HG03064 (cell line): ENCODE results near the gene ABHD4.
"Not testable (repeated sequence)": the region's sequence is repeated elsewhere in the genome, so short reads cannot be mapped to it uniquely, and the experiment has no call there.

Source experiments
- ATAC-seq: cut with Tn5 transposase; IDR thresholded peaks from one replicate; pipeline ENCODE4 v1.9.1; 2021; ENCODE audit warnings: low read depth; ENCODE audit not compliant: unreplicated experiment

ABHD4 gene

DNA sequence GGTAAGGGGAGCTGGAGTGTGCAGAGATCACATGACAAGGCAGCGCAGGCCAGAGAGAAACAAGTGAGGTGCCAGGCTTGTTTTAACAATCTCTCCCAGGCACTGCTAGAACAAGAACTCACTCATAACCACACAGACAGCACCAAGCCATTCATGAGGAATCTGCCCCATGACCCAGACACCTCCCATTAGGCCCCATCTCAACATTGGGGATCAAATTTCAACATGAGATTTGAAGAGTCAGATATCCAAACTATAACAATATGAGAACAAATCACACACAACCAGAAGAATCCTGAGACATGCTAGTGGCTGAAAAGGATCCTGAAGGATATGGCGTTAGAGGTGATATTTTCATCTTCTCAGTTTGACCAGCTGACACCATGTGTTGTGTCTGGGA lies 24.2 kb downstream of the ABHD4 start:
- no peak for ATAC-seq

DNA sequence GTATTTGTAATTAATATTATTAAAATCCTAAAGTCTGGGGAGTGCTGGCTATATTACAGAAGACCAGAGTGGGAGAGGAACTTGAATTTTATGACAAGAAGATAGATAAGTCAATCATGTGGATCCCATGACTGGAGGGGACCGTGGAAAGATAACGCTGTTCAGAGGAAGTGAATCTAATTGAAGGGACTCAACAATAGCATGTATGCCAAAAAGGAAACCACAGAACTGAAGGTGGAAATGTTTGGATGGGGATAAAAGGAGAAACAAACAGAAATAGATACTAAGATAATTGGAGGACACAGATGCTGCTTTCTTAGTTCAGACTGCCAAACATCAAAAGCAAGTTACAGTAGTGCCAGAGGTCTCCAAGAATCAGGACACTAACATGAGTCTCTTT lies 24.9 kb downstream of the ABHD4 start:
- no peak for ATAC-seq

DNA sequence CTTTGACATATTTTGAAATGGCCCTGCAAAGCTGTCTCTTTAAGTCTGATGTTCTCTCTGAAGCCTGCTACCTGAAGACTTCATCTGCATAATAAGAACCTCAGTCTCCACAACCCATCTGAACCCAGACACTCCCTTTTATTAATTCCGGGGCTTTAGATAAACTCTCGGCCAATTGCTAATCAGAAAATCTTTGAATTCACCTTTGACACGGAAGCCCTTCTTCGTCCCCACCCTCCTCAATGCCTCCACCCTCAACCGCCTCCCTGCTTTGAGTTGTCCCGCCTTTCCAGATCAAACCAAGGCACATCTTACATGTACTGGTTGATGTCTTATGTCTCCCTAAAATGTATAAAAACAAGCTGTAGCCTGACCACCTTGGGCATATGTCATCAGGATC lies 28.5 kb downstream of the ABHD4 start:
- ATAC-seq = no peak

DNA sequence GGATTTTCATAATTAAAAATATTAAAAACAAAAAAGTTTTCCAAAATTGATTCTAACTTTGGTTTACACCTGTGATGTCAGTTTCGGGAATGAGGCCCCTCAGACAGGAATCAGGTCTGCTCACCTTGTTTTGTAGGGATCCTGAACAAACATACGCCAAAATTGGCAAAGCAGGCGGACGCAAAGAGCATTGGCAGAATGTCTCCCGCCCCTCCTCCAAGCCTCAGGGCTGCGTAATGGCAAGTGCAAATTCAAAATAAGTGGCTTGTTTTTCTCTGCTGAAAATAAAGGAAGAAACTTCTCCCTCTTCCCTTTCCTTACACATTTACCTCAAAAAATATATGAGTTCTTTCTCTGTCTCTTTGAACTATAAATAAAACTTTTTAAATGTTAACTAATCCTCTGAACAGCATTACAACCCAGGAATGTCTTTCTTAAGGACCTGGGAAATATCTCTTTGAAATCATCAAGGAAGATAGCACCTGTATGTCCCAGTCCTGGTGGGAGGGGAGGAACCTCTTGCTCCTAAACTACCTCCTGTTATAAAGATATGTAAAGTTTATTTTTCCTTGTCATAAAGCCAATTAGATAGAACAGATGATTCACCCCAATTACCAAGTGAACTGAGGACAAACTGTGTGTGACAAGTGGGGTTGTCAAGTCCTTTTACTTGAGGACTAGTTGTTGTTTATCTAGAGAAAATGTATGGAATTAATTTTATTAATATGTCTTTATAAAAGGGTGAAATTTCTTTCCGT lies 29.6 kb downstream of the ABHD4 start:
- ATAC-seq = no peak

DNA sequence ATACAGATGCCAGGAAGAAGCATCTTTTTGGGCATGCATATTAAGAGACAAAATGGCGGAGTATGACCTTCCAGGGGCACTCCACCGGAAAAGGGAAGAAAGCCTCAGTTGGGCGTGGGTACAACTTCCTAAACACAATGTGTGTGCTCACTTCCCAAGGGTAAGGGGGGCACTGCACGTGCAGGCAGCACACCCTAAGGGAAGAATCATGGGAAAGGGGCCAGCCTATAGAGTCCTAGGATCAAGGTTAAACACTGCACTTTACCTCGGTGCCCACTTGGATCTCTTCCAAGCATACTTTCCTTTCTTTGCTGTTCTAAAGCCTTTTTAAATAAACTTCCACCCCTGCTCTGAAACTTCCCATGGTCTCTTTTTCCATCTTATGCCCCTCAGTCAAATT lies 31.3 kb downstream of the ABHD4 start:
- no peak for ATAC-seq

DNA sequence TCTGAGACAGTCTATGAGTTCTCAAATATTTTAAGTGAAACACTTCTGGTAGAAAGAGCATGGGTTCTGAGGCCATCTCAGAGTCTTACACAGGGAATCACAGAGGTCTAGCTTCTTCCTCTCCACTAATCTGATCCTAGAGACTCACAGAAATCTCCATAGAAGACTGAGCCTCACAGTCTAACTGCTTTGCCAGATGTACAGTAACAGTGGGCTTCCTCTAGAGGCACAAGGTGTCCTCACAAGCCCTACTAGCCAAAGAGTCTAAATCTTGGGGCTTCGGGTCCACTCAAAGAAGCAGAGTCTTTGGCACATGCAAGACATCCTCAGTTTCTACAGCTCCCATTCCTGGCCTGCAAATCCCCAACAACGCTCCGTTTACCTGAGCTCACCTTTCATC lies 32.0 kb downstream of the ABHD4 start:
- ATAC-seq = no peak

DNA sequence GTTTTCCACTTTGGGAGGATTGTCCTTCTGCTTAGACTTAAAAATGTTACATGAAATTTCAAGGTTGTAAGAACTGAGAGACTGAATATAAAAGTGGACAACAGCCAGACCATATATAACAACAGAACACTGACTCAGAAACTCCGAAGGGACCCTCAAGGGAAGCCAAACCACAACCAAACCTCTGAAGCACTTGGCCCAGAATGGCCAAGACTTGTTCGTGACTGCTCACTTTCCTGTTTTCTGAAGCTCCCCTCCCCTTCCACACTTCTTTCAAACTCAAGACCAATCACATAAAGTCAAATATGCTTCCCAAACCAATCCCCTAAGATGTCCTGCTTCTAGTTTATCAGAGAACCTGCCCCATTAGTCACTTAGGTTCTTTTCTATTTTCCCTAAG lies 32.4 kb downstream of the ABHD4 start:
- ATAC-seq = no peak

DNA sequence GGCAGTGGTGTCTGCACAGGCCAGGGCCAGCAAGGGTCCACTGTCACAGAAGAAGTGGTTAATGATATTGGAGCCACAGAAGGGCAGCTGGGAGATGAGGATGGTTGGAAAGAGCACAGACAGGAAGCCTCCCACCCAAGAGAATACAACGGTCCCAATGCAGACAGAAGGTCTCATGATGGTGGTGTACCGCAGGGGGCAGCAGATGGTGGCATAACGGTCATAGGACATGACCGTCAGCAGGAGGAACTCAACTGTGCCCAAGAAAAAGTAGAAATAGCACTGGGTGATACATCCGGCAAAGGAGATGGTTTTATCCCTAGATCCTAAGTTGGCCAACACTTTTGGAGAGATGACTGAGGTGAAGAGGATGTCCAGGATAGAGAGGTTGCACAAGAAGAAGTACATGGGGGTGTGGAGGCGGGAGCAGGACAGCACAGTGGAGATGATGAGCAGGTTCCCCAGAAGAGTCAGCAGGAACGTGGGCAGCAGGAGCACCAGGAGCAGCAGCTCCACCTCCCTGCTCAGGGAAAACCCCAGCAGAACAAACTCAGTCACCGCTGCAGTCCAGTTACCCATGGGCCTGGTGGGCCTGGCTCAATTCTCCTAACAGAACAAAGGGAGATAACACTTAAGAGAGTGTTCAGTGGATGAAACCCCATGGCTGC lies 36.3 kb downstream of the ABHD4 start:
- ATAC-seq = no peak

DNA sequence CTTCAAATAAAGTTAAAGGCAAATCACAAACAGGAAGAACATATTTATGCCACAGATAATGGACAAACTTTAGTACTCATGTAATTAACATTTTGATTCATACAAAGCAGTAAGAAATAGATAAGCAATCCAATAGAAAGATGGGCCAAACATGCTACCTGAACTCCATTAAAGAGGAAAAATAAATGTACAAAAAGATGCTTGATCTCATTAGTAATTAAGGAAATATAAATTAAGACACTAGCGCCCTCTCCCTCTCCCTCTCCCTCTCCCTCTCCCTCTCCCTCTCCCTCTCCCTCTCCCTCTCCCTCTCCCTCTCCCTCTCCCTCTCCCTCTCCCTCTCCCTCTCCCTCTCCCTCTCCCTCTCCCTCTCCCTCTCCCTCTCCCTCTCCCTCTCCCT lies 37.9 kb downstream of the ABHD4 start:
- not testable (repeated sequence) for ATAC-seq

DNA sequence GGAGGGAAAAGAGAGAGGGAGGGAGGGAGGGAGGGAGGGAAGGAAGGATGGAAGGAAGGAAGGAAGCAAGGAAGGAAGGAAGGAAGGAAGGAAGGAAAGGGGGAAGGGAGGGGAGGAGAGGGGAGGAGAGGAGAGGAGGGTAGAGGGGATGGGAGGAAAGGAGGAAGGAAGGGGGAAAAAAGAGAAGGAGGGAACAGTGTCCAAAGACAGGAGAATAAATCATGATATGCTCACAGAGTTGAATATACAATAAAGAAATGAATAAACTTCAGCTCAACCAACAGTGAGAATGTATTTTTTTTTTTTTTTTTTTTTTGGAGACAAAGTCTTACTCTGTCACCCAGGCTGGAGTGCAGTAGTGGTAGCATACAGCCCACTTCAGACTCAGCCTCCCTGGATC lies 42.1 kb downstream of the ABHD4 start:
- no peak for ATAC-seq

DNA sequence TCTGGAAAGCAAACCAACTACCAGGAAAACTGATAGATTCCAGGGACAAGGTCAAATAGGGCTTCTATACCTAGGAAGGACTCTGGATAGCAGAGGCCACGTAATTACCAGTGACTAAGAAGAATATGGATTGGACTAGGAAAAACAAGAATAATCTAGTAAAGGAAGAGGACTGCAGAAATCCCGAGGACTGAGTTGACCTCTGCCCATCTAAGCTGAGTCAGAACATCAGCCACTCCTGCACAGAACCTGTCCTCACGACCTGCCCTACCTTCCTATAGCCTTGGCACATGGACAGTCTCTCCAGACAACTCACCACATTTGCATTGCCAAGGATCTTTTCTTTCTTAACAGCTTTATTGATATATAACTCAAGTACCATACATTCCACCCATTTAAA lies 43.7 kb downstream of the ABHD4 start:
- ATAC-seq = no peak

DNA sequence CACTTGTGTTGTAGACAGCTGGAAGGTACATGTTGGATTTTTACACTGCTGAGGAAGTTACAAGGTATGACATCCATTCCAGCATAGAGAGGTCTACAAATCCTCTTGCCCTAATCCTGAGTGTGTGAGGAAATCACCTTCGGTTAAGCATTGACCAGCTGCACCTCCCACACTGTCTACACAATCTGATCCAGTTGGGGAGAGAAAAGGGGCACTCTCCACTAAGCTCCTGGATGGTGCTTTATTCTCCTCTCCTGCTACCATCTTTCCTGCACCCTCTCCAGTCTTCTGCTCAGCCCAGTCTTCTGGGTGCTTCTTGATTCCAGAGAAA lies 46.2 kb downstream of the ABHD4 start, which contains the start of gene OR6J1:
Gene OR6J1, minus strand, starts transcription at position 48 of the 331 bp plus-strand sequence. CDS start 9,541 bp downstream, outside the sequence.
- no peak for ATAC-seq

DNA sequence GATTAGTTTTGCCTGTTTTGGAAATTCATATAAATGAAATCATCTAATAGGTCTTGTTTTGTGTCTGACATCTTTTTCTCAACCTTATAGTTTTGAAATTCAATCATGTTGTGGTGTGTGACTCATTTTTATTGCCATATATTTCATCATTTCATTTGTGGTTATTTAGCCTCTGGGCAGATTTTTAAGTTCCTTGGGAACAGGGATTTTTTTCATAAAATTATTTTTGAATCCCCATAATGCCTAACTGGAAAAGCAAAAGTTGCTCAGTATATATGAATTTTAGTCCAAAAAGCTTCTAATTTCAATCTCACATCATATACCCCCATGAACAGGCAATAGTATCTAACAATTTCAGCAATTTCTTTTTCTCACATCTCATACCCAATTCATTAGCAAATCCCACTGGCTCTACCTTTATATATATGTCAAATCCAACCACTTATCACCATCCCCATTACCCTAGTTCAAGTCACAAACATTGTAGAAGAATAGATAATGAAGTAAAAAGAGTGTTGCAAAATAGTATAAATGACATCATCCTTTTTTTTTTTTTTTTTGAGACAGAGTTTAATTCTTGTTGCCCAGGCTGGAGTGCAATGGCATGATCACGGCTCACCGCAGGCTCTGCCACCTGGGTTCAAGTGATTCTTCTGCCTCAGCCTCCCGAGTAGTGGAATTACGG lies 48.6 kb downstream of the ABHD4 start:
- ATAC-seq = no peak

DNA sequence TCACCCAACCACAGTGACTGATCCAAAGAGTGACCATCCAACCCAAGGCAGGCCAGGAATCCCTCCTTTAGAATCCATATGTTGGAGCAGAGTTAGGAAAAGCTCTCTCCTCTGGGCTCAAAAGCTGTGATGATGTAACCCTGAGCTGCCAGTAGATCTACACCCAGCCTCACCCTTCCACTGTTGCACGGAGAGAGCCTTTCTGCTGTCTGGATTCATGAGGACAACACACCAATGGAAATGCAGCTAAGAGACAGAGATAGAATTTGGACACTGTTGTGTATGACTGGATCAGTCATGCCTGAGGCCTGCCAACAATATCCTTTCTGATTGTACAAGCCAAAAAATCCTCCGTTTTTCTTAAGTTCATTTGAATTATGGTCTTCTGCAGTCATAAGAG lies 50.4 kb downstream of the ABHD4 start:
- ATAC-seq = no peak

DNA sequence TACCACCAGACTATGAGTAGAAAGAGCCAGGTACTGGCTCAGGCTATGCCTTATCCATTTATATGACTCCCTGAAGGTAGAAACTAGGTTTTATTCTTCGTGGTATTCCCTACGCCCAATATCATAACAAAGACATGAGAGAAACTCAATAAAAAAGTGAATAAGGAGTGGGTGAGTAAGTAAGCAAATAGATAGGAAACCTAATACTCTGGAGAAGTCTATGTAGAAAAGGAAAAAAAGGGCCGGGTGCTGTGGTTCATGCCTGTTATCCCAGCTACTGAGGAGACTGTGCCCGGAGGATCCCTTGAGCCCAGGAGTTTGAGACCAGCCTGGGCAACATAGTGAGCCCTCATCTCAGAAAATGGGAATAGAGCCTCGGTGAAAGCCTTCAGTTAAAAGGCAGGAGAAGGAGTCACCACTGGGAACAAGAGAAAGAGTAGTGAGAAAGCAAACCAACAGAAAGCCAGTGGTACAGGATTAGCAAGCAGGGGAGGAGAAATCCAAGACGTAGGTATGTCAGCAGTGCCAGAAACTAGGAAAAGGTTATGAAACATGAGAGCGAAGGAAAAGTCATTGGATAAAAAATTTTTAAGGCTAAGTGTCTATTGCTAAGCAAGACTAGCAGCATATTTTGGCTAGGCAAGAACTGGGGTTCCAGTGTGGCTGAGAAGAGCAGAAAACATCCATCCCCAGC lies 52.1 kb downstream of the ABHD4 start:
- no peak for ATAC-seq

DNA sequence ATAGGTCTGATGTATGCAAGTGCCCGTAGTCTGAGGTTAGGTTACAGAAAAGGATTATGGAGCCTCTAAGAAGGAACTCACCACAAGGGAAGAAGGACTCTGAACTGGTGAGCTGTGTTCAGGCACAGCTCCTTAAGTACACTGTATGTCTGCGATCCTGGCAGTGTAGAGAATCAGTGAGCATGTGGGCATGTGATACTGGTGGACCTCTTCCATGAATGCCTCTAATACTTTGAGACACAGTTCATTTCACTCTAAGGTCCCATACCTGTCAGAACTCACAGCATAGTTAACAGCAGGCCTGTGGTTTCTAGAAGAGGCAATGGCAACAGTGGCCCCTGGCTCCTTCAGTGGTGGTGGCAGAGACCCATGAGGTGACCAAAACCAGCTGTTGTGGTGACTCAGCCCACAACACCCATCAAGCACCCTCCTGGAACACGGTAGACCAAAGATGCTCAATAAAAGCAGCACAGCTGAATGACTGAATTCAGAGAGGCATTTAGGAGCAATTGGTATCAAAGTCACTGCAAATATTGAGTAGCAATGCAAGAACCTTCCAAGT lies 52.9 kb downstream of the ABHD4 start:
- ATAC-seq = no peak

DNA sequence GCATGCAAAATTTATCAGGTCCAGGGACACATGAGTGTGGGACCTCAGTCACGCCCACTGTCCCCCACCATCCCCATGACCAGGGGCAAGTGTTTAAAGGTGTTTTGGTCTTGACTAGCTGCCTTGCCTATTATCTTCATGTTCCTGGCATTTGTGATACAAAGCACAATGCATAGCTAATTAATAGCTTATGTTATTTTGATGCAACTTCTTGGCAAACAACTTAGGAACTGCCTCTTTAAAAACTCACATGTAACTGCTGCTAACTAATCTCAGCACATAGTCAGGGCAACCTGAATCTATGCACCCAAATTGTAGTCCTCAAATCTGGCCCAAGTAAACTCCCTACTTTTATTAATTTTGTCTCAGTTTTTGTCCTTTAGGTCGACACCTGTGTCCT lies 53.5 kb downstream of the ABHD4 start:
- no peak for ATAC-seq

DNA sequence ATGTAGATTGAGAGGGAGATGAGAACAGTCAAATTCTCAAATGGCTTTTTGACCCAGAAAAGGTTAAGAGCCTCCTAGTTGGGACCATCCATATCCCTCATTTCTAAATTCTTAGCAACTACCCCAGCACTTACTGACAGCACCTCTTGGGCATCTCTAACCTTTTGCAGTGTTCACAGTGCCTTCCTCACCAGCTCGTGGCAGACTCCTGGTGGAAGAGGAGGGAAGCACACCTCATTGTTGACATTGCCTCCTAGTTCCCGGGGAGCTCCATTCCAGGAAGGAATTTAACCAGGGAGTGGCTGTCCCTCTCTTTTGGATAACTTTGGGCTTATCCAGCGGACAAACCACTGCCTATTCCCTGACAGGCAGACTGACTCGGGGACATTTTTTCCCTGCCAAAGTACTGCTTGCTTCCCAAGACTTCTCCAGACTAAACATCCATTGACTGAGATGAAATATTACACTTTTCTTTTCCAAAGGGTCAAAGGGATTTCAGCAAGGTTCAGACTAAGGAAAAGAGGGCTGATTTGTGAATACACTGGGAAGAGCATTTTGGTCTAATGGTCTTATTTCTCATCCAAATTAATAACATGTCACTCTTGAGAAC lies 55.0 kb downstream of the ABHD4 start:
- no peak for ATAC-seq

DNA sequence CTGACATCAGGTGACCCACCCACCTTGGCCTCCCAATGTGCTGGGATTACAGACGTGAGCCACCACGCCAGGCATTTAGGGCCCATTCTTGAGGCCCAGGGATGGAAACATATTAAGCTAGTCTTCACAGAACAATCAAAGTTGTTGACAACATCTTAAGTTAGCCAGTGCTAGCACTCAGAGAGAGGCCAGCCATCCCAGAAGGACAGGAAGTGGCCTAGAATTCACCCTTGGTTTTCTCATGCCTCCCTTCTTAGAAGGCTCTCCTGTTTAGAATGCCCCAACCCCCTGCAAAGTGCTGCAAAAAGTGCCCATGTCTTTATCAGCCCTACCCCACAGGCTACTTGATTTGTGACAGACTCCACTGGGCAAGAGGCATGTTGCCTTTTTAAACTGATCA lies 58.1 kb downstream of the ABHD4 start:
- no peak for ATAC-seq

DNA sequence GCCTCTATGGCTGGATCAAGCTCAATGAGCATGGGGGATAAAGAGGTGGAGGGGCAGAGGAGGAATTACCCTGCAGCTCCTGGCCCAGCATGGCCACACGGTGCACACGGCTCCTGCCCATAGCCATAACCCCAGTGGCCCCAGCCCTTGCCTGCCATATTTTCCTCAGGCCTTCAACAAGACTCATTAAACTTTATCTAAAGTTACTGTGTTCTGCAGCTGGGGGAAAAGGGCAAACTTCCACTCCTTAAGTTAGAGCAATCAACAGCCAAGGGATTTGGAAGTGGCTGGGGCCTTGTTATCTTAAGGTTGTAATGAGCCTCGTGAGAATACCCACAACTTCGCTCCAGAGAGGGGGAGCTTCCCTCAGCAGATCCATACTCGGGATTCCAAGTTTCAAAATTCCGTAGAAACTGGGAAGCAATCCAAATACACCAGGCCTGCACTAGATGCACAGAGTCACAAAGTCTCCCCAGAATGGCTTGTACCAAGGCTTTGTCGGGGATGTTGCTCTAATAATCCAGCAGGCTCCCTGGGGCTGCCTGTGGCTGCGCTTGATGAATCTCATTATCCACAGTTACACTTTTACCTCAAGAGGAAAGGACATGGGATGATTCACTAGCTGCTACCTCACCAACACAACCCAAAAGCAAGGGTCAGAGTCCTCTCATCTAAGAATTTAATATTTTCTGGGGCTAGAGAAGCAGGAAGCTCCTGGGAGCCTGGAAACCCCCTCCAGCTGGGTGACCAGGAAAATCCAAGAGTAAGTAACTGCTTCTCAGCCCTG lies 59.0 kb downstream of the ABHD4 start:
- no peak for ATAC-seq
